HCT116 (cell line): Measurements from ENCODE around the gene TPD52L1. TPM values are rescaled to one million over a fixed set of nuclear protein-coding genes. Genes with fewer than 3 reads are reported as not detected.

Experiments
- ATAC-seq: fragments of 200-7000 bp; cut with Tn5 transposase; 2 replicates; pipeline ENCODE4 v1.9.1; 2020; ENCODE audit warnings: mild to moderate bottlenecking, moderate library complexity
- BruUV-seq: library from RNA; stranded (reverse); fragments of 400-500 nt; replicated peaks from 2 replicates; lab custom pipeline; 2021; lab: Mats Ljungman, UMichigan
- CTCF ChIA-PET: fragments of 300-600 bp; sonication (Branson Sonifier 250); formaldehyde crosslinking; loops from one replicate; lab custom pipeline; 2021; ENCODE audit warnings: antibody characterized with exemption; lab: Charles Lee
- POLR2A ChIA-PET: fragments of 300-600, 350-600 bp; sonication (Branson Sonifier 250); formaldehyde crosslinking; loops from one replicate; lab custom pipeline; 2021; ENCODE audit warnings: antibody characterized with exemption; lab: Charles Lee
- RAD21 ChIA-PET, 2 experiments: fragments of 300-600 bp; sonication (Branson Sonifier 250); formaldehyde crosslinking; loops; one replicate each; lab custom pipeline; 2023; ENCODE audit warnings: low total read pairs in 2 of 2; ENCODE audit not compliant: uncharacterized antibody in 2 of 2, unreplicated experiment in 2 of 2, low non-redundant PET in 1 of 2; lab: Charles Lee
- DNase-seq: peaks from one replicate; pipeline ENCODE4 v3.0.0-alpha.2; 2010; ENCODE audit warnings: low read depth, low spot score
- H2AFZ ChIP-seq: fragments of 200-600 bp; shearing (Covaris generic), sonication (generic); 2 replicates; pipeline ENCODE4 v1.6.1; 2017; ENCODE audit warnings: low read depth, mixed run types, mixed read lengths, antibody characterized with exemption, low read length; ENCODE audit not compliant: poor library complexity, severe bottlenecking
- H3K27ac ChIP-seq: 2 replicates; pipeline ENCODE4 v1.5.1; 2012; ENCODE audit warnings: low read depth, low read length
- H3K27me3 ChIP-seq: fragments of 200-600 bp; sonication (generic); 2 replicates; pipeline ENCODE4 v1.6.1; 2016; ENCODE audit warnings: mixed run types, low read length, mixed read lengths; ENCODE audit not compliant: insufficient read depth
- H3K36me3 ChIP-seq, 2 experiments: fragments of 200-500 bp in 1 of 2; fragments of 200-600 bp in 1 of 2; sonication (Bioruptor generic) in 1 of 2; sonication (generic) in 1 of 2; 2 replicates each; pipeline versions ENCODE4 v1.5.1 to v1.6.1; 2014 to 2016; ENCODE audit warnings: low read length in 2 of 2, inconsistent platforms in 1 of 2, mixed read lengths in 1 of 2, mixed run types in 1 of 2; ENCODE audit not compliant: insufficient read depth in 2 of 2, control insufficient read depth in 1 of 2
- H3K4me1 ChIP-seq, 2 experiments: fragments of 200-600 bp in 1 of 2; sonication (generic) in 1 of 2; 2 replicates each; pipeline versions ENCODE4 v1.5.1 to v1.6.1; 2012 to 2017; ENCODE audit warnings: low read length in 2 of 2, inconsistent platforms in 1 of 2, mild to moderate bottlenecking in 1 of 2, mixed read lengths in 1 of 2, mixed run types in 1 of 2, moderate library complexity in 1 of 2; ENCODE audit not compliant: insufficient read depth in 2 of 2, control insufficient read depth in 1 of 2
- H3K4me2 ChIP-seq: fragments of 200-600 bp; sonication (generic); 2 replicates; pipeline ENCODE4 v1.6.1; 2017; ENCODE audit warnings: mixed run types, low read length, mixed read lengths
- H3K4me3 ChIP-seq, 2 experiments: fragments of 200-600 bp in 1 of 2; sonication (generic) in 1 of 2; replicated peaks in 1 of 2; 2 replicates each; pipeline ENCODE4 v1.5.1; 2011 to 2016; ENCODE audit warnings: low read length in 2 of 2, control low read depth in 1 of 2, low read depth in 1 of 2, mild to moderate bottlenecking in 1 of 2, mixed read lengths in 1 of 2, mixed run types in 1 of 2
- H3K79me2 ChIP-seq: fragments of 200-600 bp; sonication (generic); 2 replicates; pipeline ENCODE4 v1.6.1; 2017; ENCODE audit warnings: mild to moderate bottlenecking, mixed run types, low read length, moderate library complexity, mixed read lengths; ENCODE audit not compliant: insufficient read depth
- H3K9ac ChIP-seq: fragments of 200-600 bp; sonication (generic); 2 replicates; pipeline ENCODE4 v1.6.1; 2016; ENCODE audit warnings: low read length, mixed read lengths
- H3K9me2 ChIP-seq: fragments of 200-600 bp; sonication (generic), shearing (Covaris generic); 2 replicates; pipeline ENCODE4 v1.6.1; 2017; ENCODE audit warnings: mixed run types, mild to moderate bottlenecking, moderate library complexity; ENCODE audit not compliant: insufficient read depth
- H3K9me3 ChIP-seq, 2 experiments: fragments of 200-500 bp in 1 of 2; fragments of 200-600 bp in 1 of 2; sonication (Bioruptor generic) in 1 of 2; sonication (generic) in 1 of 2; 2 replicates each; pipeline ENCODE4 v1.6.1; 2014 to 2017; ENCODE audit warnings: low read length in 2 of 2, mixed read lengths in 2 of 2, inconsistent platforms in 1 of 2, low read depth in 1 of 2, mild to moderate bottlenecking in 1 of 2, mixed run types in 1 of 2, moderate library complexity in 1 of 2; ENCODE audit not compliant: control insufficient read depth in 1 of 2, insufficient read depth in 1 of 2
- H4K20me1 ChIP-seq: fragments of 200-600 bp; sonication (generic), shearing (Covaris generic); 2 replicates; pipeline ENCODE4 v1.6.1; 2017; ENCODE audit warnings: mixed run types, mild to moderate bottlenecking, moderate library complexity; ENCODE audit not compliant: insufficient read depth
- ATF3 ChIP-seq: IDR thresholded peaks from 2 replicates; pipeline ENCODE4 v1.6.1; 2012
- CEBPB ChIP-seq: IDR thresholded peaks from 2 replicates; pipeline ENCODE4 v1.6.1; 2012; ENCODE audit warnings: low read depth
- CTCF ChIP-seq, 3 experiments: fragments of 200-600 bp in 1 of 3; sonication (generic) in 1 of 3; IDR thresholded peaks in 2 of 3; conservative IDR thresholded peaks in 1 of 3; 2 replicates each; pipeline ENCODE4 v1.5.1; 2012 to 2017; ENCODE audit warnings: low read depth in 2 of 3, low read length in 2 of 3, antibody characterized with exemption in 1 of 3, borderline replicate concordance in 1 of 3, control low read depth in 1 of 3, mild to moderate bottlenecking in 1 of 3, mixed read lengths in 1 of 3, mixed run types in 1 of 3, moderate library complexity in 1 of 3; ENCODE audit not compliant: insufficient read depth in 1 of 3
- EGR1 ChIP-seq: IDR thresholded peaks from 2 replicates; pipeline ENCODE4 v1.6.1; 2012; ENCODE audit warnings: low read depth
- ELF1 ChIP-seq: IDR thresholded peaks from 2 replicates; pipeline ENCODE4 v1.6.1; 2012; ENCODE audit warnings: low read depth, borderline replicate concordance
- EZH2 ChIP-seq: fragments of 200-600 bp; sonication (generic); IDR thresholded peaks from 2 replicates; pipeline ENCODE4 v1.6.1; 2017; ENCODE audit warnings: antibody characterized with exemption, mixed run types
- FOSL1 ChIP-seq: IDR thresholded peaks from 2 replicates; pipeline ENCODE4 v1.6.1; 2012; ENCODE audit warnings: low read depth
- JUND ChIP-seq: IDR thresholded peaks from 2 replicates; pipeline ENCODE4 v1.6.1; 2012
- POLR2A ChIP-seq: IDR thresholded peaks from 2 replicates; pipeline ENCODE4 v1.7.0; 2011; ENCODE audit warnings: borderline replicate concordance; ENCODE audit not compliant: insufficient read depth, insufficient read length; ENCODE audit errors: extremely low read depth
- POLR2AphosphoS5 ChIP-seq: IDR thresholded peaks from 2 replicates; pipeline ENCODE4 v1.6.1; 2011; ENCODE audit warnings: mild to moderate bottlenecking, low read depth, low read length, moderate library complexity
- SIN3A ChIP-seq: IDR thresholded peaks from 2 replicates; pipeline ENCODE4 v1.6.1; 2012; ENCODE audit warnings: low read depth
- SP1 ChIP-seq: IDR thresholded peaks from 2 replicates; pipeline ENCODE4 v1.6.1; 2012; ENCODE audit warnings: low read depth
- TCF7L2 ChIP-seq: IDR thresholded peaks from 2 replicates; pipeline ENCODE4 v1.7.0; 2011; ENCODE audit warnings: borderline replicate concordance, inconsistent platforms; ENCODE audit not compliant: insufficient read depth, insufficient read length; ENCODE audit errors: extremely low read depth
- YY1 ChIP-seq: IDR thresholded peaks from 2 replicates; pipeline ENCODE4 v1.6.1; 2011; ENCODE audit warnings: low read length, low read depth, moderate library complexity, mild to moderate bottlenecking; ENCODE audit not compliant: insufficient replicate concordance; ENCODE audit errors: extremely low read depth
- ZBTB33 ChIP-seq: IDR thresholded peaks from 2 replicates; pipeline ENCODE4 v1.6.1; 2011; ENCODE audit warnings: mild to moderate bottlenecking, low read length, moderate library complexity; ENCODE audit not compliant: insufficient replicate concordance; ENCODE audit errors: extremely low read depth
- ZFX ChIP-seq: fragments of 450-650 bp; IDR thresholded peaks from 2 replicates; pipeline ENCODE4 v1.6.1; 2017
- ZNF274 ChIP-seq: fragments of 200-500 bp; sonication (Bioruptor generic); IDR thresholded peaks from 2 replicates; pipeline ENCODE4 v1.6.1; 2014; ENCODE audit warnings: mild to moderate bottlenecking, low read depth, low read length, inconsistent platforms
- intact Hi-C: fragments of 100-400 bp; cut with micrococcal nuclease; formaldehyde crosslinking; loops from 2 replicates; pipeline ENCODE4 v1.10.0; 2022
- total RNA-seq: library from RNA; stranded (reverse); gene quantifications from one replicate; pipeline ENCODE4 v1.2.1, GENCODE V29; 2021; ENCODE audit not compliant: unreplicated experiment
- TF ChIP-seq, protein P1 (sequence below): IDR thresholded peaks from 2 replicates; pipeline ENCODE4 v1.6.1; 2012; ENCODE audit warnings: low read depth
- TF ChIP-seq, protein P2 (sequence below): IDR thresholded peaks from 2 replicates; pipeline ENCODE4 v1.6.1; 2012

Gene TPD52L1
- total RNA-seq, 1 experiment from 2014 or later: 64.1 TPM

- H3K9ac ChIP-seq: no peak overlapping the region
- H3K27me3 ChIP-seq: no peaks in the 10 kb centered on the region
- CTCF ChIA-PET: no interaction called here
- H4K20me1 ChIP-seq: no peaks in the 10 kb centered on the region
- POLR2A ChIA-PET: no interaction called here
- no peak overlapping the region for H3K27ac ChIP-seq
- H3K9me2 ChIP-seq: no peaks in the 10 kb centered on the region
- no peak for ATAC-seq
- no peaks in the 10 kb centered on the region for H3K4me1 ChIP-seq
- no peaks in the 10 kb centered on the region for H3K79me2 ChIP-seq
- DNase-seq: no peak
- TF ChIP-seq FOSL1 (no peak), CTCF (IDR thresholded peaks at IDR 0.05 in 2 of 3, conservative IDR thresholded peaks at IDR 0.05 in 1 of 3; ENCODE audit: borderline replicate concordance in 1 of 3, insufficient read depth in 1 of 3, low read depth in 2 of 3, low read length in 2 of 3) (no peak), ELF1 (no peak), EGR1 (no peak), EZH2 (no peak), TCF7L2 (no peak), CEBPB (no peak), ZFX (no peak), ZBTB33 (no peak), JUND (no peak), POLR2AphosphoS5 (no peak), YY1 (no peak), ZNF274 (no peak), SP1 (no peak), ATF3 (no peak), SIN3A (no peak), POLR2A (no peak)
- TF ChIP-seq, protein P1, sequence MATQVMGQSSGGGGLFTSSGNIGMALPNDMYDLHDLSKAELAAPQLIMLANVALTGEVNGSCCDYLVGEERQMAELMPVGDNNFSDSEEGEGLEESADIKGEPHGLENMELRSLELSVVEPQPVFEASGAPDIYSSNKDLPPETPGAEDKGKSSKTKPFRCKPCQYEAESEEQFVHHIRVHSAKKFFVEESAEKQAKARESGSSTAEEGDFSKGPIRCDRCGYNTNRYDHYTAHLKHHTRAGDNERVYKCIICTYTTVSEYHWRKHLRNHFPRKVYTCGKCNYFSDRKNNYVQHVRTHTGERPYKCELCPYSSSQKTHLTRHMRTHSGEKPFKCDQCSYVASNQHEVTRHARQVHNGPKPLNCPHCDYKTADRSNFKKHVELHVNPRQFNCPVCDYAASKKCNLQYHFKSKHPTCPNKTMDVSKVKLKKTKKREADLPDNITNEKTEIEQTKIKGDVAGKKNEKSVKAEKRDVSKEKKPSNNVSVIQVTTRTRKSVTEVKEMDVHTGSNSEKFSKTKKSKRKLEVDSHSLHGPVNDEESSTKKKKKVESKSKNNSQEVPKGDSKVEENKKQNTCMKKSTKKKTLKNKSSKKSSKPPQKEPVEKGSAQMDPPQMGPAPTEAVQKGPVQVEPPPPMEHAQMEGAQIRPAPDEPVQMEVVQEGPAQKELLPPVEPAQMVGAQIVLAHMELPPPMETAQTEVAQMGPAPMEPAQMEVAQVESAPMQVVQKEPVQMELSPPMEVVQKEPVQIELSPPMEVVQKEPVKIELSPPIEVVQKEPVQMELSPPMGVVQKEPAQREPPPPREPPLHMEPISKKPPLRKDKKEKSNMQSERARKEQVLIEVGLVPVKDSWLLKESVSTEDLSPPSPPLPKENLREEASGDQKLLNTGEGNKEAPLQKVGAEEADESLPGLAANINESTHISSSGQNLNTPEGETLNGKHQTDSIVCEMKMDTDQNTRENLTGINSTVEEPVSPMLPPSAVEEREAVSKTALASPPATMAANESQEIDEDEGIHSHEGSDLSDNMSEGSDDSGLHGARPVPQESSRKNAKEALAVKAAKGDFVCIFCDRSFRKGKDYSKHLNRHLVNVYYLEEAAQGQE: no peak
- TF ChIP-seq, protein P2, sequence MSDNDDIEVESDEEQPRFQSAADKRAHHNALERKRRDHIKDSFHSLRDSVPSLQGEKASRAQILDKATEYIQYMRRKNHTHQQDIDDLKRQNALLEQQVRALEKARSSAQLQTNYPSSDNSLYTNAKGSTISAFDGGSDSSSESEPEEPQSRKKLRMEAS: no peak
- TF ChIP-seq, all 23 proteins: peak for 0
- Histone ChIP-seq H3K9me3 (no peaks in the 10 kb centered on the region), H2AFZ (no peak overlapping the region), H3K4me3 (no peak overlapping the region), H3K4me2 (no peak overlapping the region), H3K36me3 (no peaks in the 10 kb centered on the region)
- RAD21 ChIA-PET: no interaction called here
- no TSS peak for BruUV-seq
- intact Hi-C loops: no loop called here
Measured at GRCh38 chr6:125307964-125308615, 154.5 kb downstream of the TPD52L1 start.
